PC-3 (cell line): ENCODE results near the gene ACAD10. TPM values are rescaled to one million over a fixed set of nuclear protein-coding genes. Genes with fewer than 3 reads are reported as not detected.

Experiments used
- ATAC-seq: fragments of 200-7000 bp; cut with Tn5 transposase; 2 replicates; pipeline ENCODE4 v1.9.1; 2020; ENCODE audit warnings: mild to moderate bottlenecking, moderate library complexity
- BruUV-seq: library from RNA; stranded (reverse); fragments of 400-500 nt; replicated peaks from 2 replicates; lab custom pipeline; 2021; lab: Mats Ljungman, UMichigan
- CTCF ChIA-PET: fragments of 300-600 bp; sonication (Branson Sonifier 250); formaldehyde crosslinking; loops from one replicate; lab custom pipeline; 2022; ENCODE audit warnings: antibody characterized with exemption; lab: Charles Lee
- POLR2A ChIA-PET: fragments of 300-600 bp; sonication (Branson Sonifier 250); formaldehyde crosslinking; loops from one replicate; lab custom pipeline; 2022; ENCODE audit warnings: antibody characterized with exemption; ENCODE audit not compliant: unreplicated experiment; lab: Charles Lee
- DNase-seq: peaks from one replicate; pipeline ENCODE4 v3.0.0-alpha.2; 2015
- H2AFZ ChIP-seq: fragments of 300-600 bp; sonication (generic); 2 replicates; pipeline ENCODE4 v1.6.0; 2016; ENCODE audit warnings: antibody characterized with exemption, low read length
- H3F3A ChIP-seq: fragments of 300-600 bp; sonication (generic); one replicate; pipeline ENCODE4 v1.6.0; 2017; ENCODE audit warnings: antibody characterized with exemption, low read length, control low read depth, mild to moderate bottlenecking; ENCODE audit not compliant: unreplicated experiment
- H3K27ac ChIP-seq: fragments of 300-600 bp; sonication (generic); 2 replicates; pipeline ENCODE4 v1.5.1; 2016; ENCODE audit warnings: mild to moderate bottlenecking, low read length
- H3K27me3 ChIP-seq: fragments of 300-600 bp; sonication (generic); 2 replicates; pipeline ENCODE4 v1.6.1; 2016; ENCODE audit warnings: low read length, mixed read lengths
- H3K36me3 ChIP-seq: fragments of 300-600 bp; sonication (generic); 2 replicates; pipeline ENCODE4 v1.6.1; 2016; ENCODE audit warnings: low read depth, mixed run types, low read length, mixed read lengths
- H3K4me1 ChIP-seq: fragments of 300-600 bp; sonication (generic); 2 replicates; pipeline ENCODE4 v1.5.1; 2016; ENCODE audit warnings: low read length; ENCODE audit not compliant: insufficient read depth
- H3K4me2 ChIP-seq: fragments of 300-600 bp; sonication (generic); 2 replicates; pipeline ENCODE4 v1.6.0; 2016; ENCODE audit warnings: low read length
- H3K4me3 ChIP-seq: fragments of 300-600 bp; sonication (generic); 2 replicates; pipeline ENCODE4 v1.5.1; 2016; ENCODE audit warnings: mild to moderate bottlenecking, low read length, mixed read lengths
- H3K79me2 ChIP-seq: fragments of 300-600 bp; sonication (generic); 2 replicates; pipeline ENCODE4 v1.6.1; 2017; ENCODE audit warnings: low read length, mixed read lengths
- H3K9ac ChIP-seq: fragments of 300-600 bp; sonication (generic); 2 replicates; pipeline ENCODE4 v1.6.0; 2016; ENCODE audit warnings: mild to moderate bottlenecking, low read length
- H3K9me2 ChIP-seq: fragments of 300-600 bp; sonication (generic); replicated peaks from 2 replicates; pipeline ENCODE4 v1.6.1; 2016; ENCODE audit warnings: mixed run types, low read length, mixed read lengths
- H3K9me3 ChIP-seq: fragments of 300-600 bp; sonication (generic); 2 replicates; pipeline ENCODE4 v1.6.1; 2016; ENCODE audit warnings: low read length, mixed read lengths
- H4K20me1 ChIP-seq: fragments of 300-600 bp; sonication (generic); 2 replicates; pipeline ENCODE4 v1.6.1; 2016; ENCODE audit warnings: low read length, mixed read lengths
- EZH2 ChIP-seq: fragments of 300-600 bp; sonication (generic); IDR thresholded peaks from one replicate; pipeline ENCODE4 v1.6.1; 2017; ENCODE audit warnings: antibody characterized with exemption, mild to moderate bottlenecking, low read length; ENCODE audit not compliant: unreplicated experiment
- EZH2phosphoT487 ChIP-seq: fragments of 300-600 bp; sonication (generic); IDR thresholded peaks from 2 replicates; pipeline ENCODE4 v1.6.1; 2018; ENCODE audit warnings: mild to moderate bottlenecking, antibody characterized with exemption, low read length, borderline replicate concordance
- intact Hi-C: fragments of 100-400 bp; cut with micrococcal nuclease; formaldehyde crosslinking; loops from 2 replicates; pipeline ENCODE4 v1.9.0; 2023
- total RNA-seq: library from RNA; depleted of rRNA; stranded (reverse); fragments of >200 nt; gene quantifications from 2 replicates; pipeline ENCODE4 v1.2.3, GENCODE V29; 2014
- TF ChIP-seq, protein P1 (sequence below): fragments of 300-600 bp; sonication (generic); conservative IDR thresholded peaks from 2 replicates; pipeline ENCODE4 v1.5.1; 2017; ENCODE audit warnings: antibody characterized with exemption, low read depth, mild to moderate bottlenecking, low read length

Gene ACAD10
- total RNA-seq, 1 experiment from 2014 or later = 27.4 TPM

DNA sequence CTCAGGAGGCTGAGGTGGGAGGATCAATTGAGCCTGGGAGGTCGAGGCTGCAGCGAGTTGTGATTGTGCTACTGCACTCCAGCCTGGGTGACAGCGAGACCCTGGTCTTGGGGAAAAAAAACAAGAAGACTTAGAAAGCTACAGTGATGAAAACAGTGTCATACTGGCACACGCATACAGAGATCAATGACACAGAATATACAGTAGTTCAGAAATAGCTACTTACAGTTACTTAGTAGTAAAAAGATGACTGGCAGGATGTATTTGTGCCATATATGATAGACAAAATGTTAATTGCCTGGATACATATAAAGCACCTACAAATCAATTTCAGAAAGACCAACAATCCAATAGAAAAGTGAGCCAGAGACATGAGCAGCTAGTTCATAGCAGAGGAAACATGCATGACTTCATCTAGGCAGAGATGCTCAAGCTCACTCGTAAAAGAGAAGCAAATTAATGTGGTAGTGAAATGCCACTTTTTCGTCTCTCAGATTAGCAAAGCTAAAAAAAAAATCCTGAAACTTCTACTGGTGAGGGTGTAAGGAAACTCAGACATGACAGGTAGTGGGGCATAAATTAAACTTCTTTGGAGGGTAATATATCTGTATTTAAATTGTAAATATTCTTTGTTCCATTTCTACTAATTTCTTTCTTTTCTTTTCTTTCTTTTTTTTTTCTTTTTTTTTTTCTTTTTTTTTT is 78.4 kb downstream of the ACAD10 start:
- Histone ChIP-seq H3K9me3 (no peaks in the 10 kb centered on the region), H3K27me3 (0 out of 2 replicates have a peak, but pooled peaks cover 3% of the 10 kb centered on the region), H3K9ac (no peak overlapping the region), H3K9me2 (no peaks in the 10 kb centered on the region), H3F3A (no peaks in the 10 kb centered on the region), H3K4me2 (no peak overlapping the region), H2AFZ (no peak overlapping the region), H3K79me2 (no peaks in the 10 kb centered on the region), H3K27ac (no peak overlapping the region), H3K4me1 (peaks cover 7% of the 10 kb centered on the region; the same call in 1 of the 2 replicates), H3K36me3 (no peaks in the 10 kb centered on the region), H3K4me3 (no peak overlapping the region), H4K20me1 (no peaks in the 10 kb centered on the region)
- intact Hi-C loops = no loop called here
- DNase-seq (no peak), ATAC-seq (no peak)
- no TSS peak for BruUV-seq
- CTCF ChIA-PET = interaction anchor here (0.6 to 0.7 kb wide), 2 partner anchors 30 to 49 kb away, joined by 5 to 6 read pairs; no protein-coding TSS in a partner anchor
- TF ChIP-seq EZH2phosphoT487 (no peak), EZH2 (no peak)
- TF ChIP-seq, protein P1, sequence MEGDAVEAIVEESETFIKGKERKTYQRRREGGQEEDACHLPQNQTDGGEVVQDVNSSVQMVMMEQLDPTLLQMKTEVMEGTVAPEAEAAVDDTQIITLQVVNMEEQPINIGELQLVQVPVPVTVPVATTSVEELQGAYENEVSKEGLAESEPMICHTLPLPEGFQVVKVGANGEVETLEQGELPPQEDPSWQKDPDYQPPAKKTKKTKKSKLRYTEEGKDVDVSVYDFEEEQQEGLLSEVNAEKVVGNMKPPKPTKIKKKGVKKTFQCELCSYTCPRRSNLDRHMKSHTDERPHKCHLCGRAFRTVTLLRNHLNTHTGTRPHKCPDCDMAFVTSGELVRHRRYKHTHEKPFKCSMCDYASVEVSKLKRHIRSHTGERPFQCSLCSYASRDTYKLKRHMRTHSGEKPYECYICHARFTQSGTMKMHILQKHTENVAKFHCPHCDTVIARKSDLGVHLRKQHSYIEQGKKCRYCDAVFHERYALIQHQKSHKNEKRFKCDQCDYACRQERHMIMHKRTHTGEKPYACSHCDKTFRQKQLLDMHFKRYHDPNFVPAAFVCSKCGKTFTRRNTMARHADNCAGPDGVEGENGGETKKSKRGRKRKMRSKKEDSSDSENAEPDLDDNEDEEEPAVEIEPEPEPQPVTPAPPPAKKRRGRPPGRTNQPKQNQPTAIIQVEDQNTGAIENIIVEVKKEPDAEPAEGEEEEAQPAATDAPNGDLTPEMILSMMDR = no peak
- POLR2A ChIA-PET = interaction anchor here (0.7 kb wide), 1 partner anchor 170 kb away, joined by 5 read pairs; no protein-coding TSS in a partner anchor

DNA sequence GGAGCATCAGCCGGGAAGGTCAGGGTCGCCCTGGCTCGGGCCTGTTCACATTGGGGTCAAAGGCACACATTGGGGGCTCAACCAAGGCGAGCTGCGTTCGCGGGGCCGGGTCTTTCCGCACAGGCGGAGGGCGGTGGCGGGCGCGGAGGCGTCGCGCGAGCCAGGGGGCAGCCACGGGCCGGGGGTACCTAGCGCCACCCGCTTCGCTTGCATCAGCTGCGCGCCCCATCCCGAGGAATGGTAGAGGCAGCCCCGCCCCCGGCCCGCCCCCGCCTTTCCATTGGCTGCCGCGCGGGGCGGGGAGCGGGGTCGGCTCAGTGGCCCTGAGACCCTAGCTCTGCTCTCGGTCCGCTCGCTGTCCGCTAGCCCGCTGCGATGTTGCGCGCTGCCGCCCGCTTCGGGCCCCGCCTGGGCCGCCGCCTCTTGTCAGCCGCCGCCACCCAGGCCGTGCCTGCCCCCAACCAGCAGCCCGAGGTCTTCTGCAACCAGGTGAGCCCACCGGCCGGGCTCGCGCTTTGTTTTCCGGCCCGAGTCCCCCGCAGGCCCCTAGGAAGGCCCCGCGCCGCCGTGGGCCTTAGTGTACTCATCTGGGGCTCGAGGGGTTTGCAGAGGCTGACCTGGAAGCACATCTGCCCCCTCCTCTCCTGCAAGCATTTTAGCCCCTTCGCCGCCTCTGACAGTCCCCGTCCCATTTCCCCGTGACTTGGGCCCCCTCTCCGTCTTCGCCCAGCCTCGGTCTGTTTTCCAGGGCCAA is 80.9 kb downstream of the ACAD10 start, which contains the start of gene ALDH2:
Gene ALDH2, plus strand, starts transcription at position 326 of the 754 bp plus-strand sequence. Its CDS starts 50 bp downstream, at position 376.
- TF ChIP-seq EZH2phosphoT487 (no peak), EZH2 (no peak)
- TF ChIP-seq, protein P1 = no peak
- Histone ChIP-seq H3K4me3 (peak within 1 kb of the TSS; percentile 56), H3K9ac (no peak within 1 kb of the TSS), H3K4me1 (peaks cover 7% of the 10 kb centered on the region; the same call in 1 of the 2 replicates), H2AFZ (peak within 1 kb of the TSS; percentile 63; the same call in 1 of the 2 replicates), H3K36me3 (no peaks in the 10 kb centered on the region), H3K27me3 (0 out of 2 replicates have a peak, but pooled peaks cover 3% of the 10 kb centered on the region), H3K9me3 (no peaks in the 10 kb centered on the region), H4K20me1 (no peaks in the 10 kb centered on the region), H3K4me2 (peak within 1 kb of the TSS; percentile 74), H3F3A (no peaks in the 10 kb centered on the region), H3K27ac (no peak within 1 kb of the TSS), H3K9me2 (no peaks in the 10 kb centered on the region), H3K79me2 (no peaks in the 10 kb centered on the region)
- ChIA-PET CTCF (interaction anchor here (0.6 kb wide), 1 partner anchor 46 kb away, joined by 3 read pairs; no protein-coding TSS in a partner anchor), POLR2A (interaction anchor here (0.6 kb wide), 1 partner anchor 18 kb away, joined by 3 read pairs; no protein-coding TSS in a partner anchor)
- no TSS peak for BruUV-seq
- peak; percentile 40 for ATAC-seq
- DNase-seq = no peak
- intact Hi-C loops = loop anchor here (5.0 kb wide), 1 partner anchor 46 kb away; no protein-coding TSS in a partner anchor
